GM19035 (cell line): Measurements from ENCODE around the gene EYA2.
"Not testable (repeated sequence)": the region's sequence is repeated elsewhere in the genome, so short reads cannot be mapped to it uniquely, and the experiment has no call there.

Experiments used
- ATAC-seq: cut with Tn5 transposase; IDR thresholded peaks from one replicate; pipeline ENCODE4 v1.9.1; 2021; ENCODE audit not compliant: unreplicated experiment

Gene EYA2

GRCh38 chr20:46951405-46951804 is 56.8 kb downstream of the EYA2 start:
- no peak for ATAC-seq

- no peak for ATAC-seq
These were observed 57.3 kb downstream of the EYA2 start for GRCh38 chr20:46951840-46952497.

- ATAC-seq: no peak
These were observed 59.0 kb downstream of the EYA2 start for GRCh38 chr20:46953596-46953995.

- ATAC-seq: no peak
These were observed 59.9 kb downstream of the EYA2 start for GRCh38 chr20:46954490-46955038.

- ATAC-seq: no peak
These were observed 61.2 kb downstream of the EYA2 start for GRCh38 chr20:46955601-46956556.

GRCh38 chr20:46959081-46959692 is 64.5 kb downstream of the EYA2 start:
- ATAC-seq: no peak

GRCh38 chr20:46959821-46960220 is 65.2 kb downstream of the EYA2 start:
- no peak for ATAC-seq

- no peak for ATAC-seq
These were observed 65.9 kb downstream of the EYA2 start for GRCh38 chr20:46960536-46960935.

GRCh38 chr20:46961968-46962367 is 67.3 kb downstream of the EYA2 start:
- not testable (repeated sequence) for ATAC-seq

- no peak for ATAC-seq
These were observed 68.0 kb downstream of the EYA2 start for GRCh38 chr20:46962452-46963195.

- no peak for ATAC-seq
These were observed 68.5 kb downstream of the EYA2 start for GRCh38 chr20:46963196-46963529.

GRCh38 chr20:46963758-46964617 is 69.3 kb downstream of the EYA2 start:
- ATAC-seq: no peak

- ATAC-seq: no peak
These were observed 70.2 kb downstream of the EYA2 start for GRCh38 chr20:46964618-46965455.

GRCh38 chr20:46965477-46965876 is 70.8 kb downstream of the EYA2 start:
- no peak for ATAC-seq

- ATAC-seq: no peak
These were observed 73.0 kb downstream of the EYA2 start for GRCh38 chr20:46967646-46968045.

- no peak for ATAC-seq
These were observed 76.4 kb downstream of the EYA2 start for GRCh38 chr20:46970937-46971630.

- ATAC-seq: no peak
These were observed 79.1 kb downstream of the EYA2 start for GRCh38 chr20:46973766-46974165.

- no peak for ATAC-seq
These were observed 80.2 kb downstream of the EYA2 start for GRCh38 chr20:46974669-46975434.
